K562 (cell line): ENCODE results near the gene TTC39B. TPM values are rescaled to one million over a fixed set of nuclear protein-coding genes. Genes with fewer than 3 reads are reported as not detected.

ENCODE experiments used
- ARID3B ChIP-seq: fragments of 250-450 bp; sonication (Bioruptor Pico); IDR thresholded peaks from 2 replicates; pipeline ENCODE4 v1.4.0; 2020; ENCODE audit warnings: borderline replicate concordance
- CEBPG ChIP-seq, 3 experiments: fragments of 200-800 bp in 1 of 3; sonication (Bioruptor generic) in 1 of 3; sonication (generic) in 1 of 3; formaldehyde crosslinking in 1 of 3; IDR thresholded peaks in 2 of 3; conservative IDR thresholded peaks in 1 of 3; 2 replicates each; pipeline versions ENCODE4 v1.6.1 to v1.8.0; 2016 to 2022; ENCODE audit warnings: missing compliant biosample characterization in 2 of 3, missing genetic modification characterization in 2 of 3, mild to moderate bottlenecking in 1 of 3, missing genetic modification reagents in 1 of 3
- DDX20 ChIP-seq: fragments of 450-650 bp; IDR thresholded peaks from 2 replicates; pipeline ENCODE4 v1.6.1; 2016; ENCODE audit warnings: missing genetic modification characterization, low read depth, mild to moderate bottlenecking, missing compliant biosample characterization, moderate library complexity
- ELK3 ChIP-seq: fragments of 450-650 bp; formaldehyde crosslinking; IDR thresholded peaks from 2 replicates; pipeline ENCODE4 v1.4.0; 2020; ENCODE audit warnings: mild to moderate bottlenecking
- GTF2A2 ChIP-seq: IDR thresholded peaks from 2 replicates; pipeline ENCODE4 v1.6.1; 2016; ENCODE audit warnings: mild to moderate bottlenecking, missing genetic modification characterization, missing compliant biosample characterization
- PHF8 ChIP-seq: fragments of 200-600 bp; sonication (generic); IDR thresholded peaks from 2 replicates; pipeline ENCODE4 v1.6.1; 2012; ENCODE audit warnings: mixed run types, mild to moderate bottlenecking, inconsistent platforms, low read length, moderate library complexity, borderline replicate concordance
- TARDBP ChIP-seq: fragments of 450-650 bp; IDR thresholded peaks from 2 replicates; pipeline ENCODE4 v1.6.1; 2016
- ZNF3 ChIP-seq: fragments of 250-450 bp; sonication (Bioruptor Pico); IDR thresholded peaks from 2 replicates; pipeline ENCODE4 v1.5.0; 2021; ENCODE audit warnings: mild to moderate bottlenecking, moderate library complexity
- ZNF407 ChIP-seq: fragments of 450-650 bp; IDR thresholded peaks from 2 replicates; pipeline ENCODE4 v1.6.1; 2016; ENCODE audit warnings: low read depth
- polyA plus RNA-seq, 8 experiments: library from polyadenylated mRNA; depleted of rRNA in 4 of 8; stranded (reverse) in 5 of 8; unstranded in 3 of 8; fragments of >200 nt; fragmentation: Nextera tagmentation in 2 of 8; fragmentation: Illumina TruSeq in 1 of 8; extraction: Ambion mirVana in 2 of 8; extraction: Trizol in 1 of 8; gene quantifications; 2 replicates each; pipeline versions ENCODE4 v1.2.1 to v1.2.3, GENCODE V29; 2011 to 2014; ENCODE audit warnings: inconsistent platforms in 1 of 8, missing spikeins in 1 of 8
- total RNA-seq, 7 experiments: library from RNA; depleted of rRNA in 6 of 7; stranded (reverse); fragments of >200 nt in 6 of 7; fragmentation: Illumina TruSeq in 2 of 7; extraction: Trizol in 2 of 7; gene quantifications; 2 replicates each; pipeline versions ENCODE4 v1.2.1 to v1.2.3, GENCODE V29; 2011 to 2021; ENCODE audit warnings: low replicate concordance in 1 of 7

The TTC39B gene
- total and polyA plus RNA-seq, 9 of the 15 experiments (the other 6 are each of a cell fraction or from before 2014, with no cell fraction given), result 0.32 to 1.2 (median 0.95) TPM

GRCh38 chr9:15138357-15138686, 168.7 kb downstream of the TTC39B start (continued):
- no peak for TF ChIP-seq ZNF407
- no peak for TF ChIP-seq PHF8
- no peak for TF ChIP-seq TARDBP
- no peak for TF ChIP-seq ELK3 (CRISPR knock-in tag)
- no peak for TF ChIP-seq CEBPG (CRISPR knock-in tag; IDR thresholded peaks at IDR 0.05)
- no peak for TF ChIP-seq CEBPG (tag; conservative IDR thresholded peaks at IDR 0.05 in 1 of 2, IDR thresholded peaks at IDR 0.05 in 1 of 2)
- no peak for TF ChIP-seq ARID3B
- TF ChIP-seq DDX20 (tag), result no peak
- no peak for TF ChIP-seq ZNF3 (CRISPR knock-in tag)
- TF ChIP-seq GTF2A2 (tag), result no peak
- TF ChIP-seq, all 486 proteins: peak for 0
